HEK293 (cell line): ENCODE data around the gene INSM1.

Experiments
- CTCF ChIA-PET: fragments of 350-600 bp; formaldehyde crosslinking; extraction: SDS; loops from one replicate; lab custom pipeline; 2021; ENCODE audit warnings: antibody characterized with exemption; lab: Yijun Ruan, JAX
- POLR2A ChIA-PET: fragments of 300-600 bp; formaldehyde crosslinking; extraction: SDS; loops from one replicate; lab custom pipeline; 2020; ENCODE audit warnings: antibody characterized with exemption, inconsistent platforms; lab: Yijun Ruan, JAX
- H3K27ac ChIP-seq: fragments of 200-500 bp; sonication (Bioruptor generic); 2 replicates; pipeline ENCODE4 v1.5.1; 2014; ENCODE audit warnings: low read depth, low read length, control low read depth, inconsistent platforms; ENCODE audit errors: extremely low read depth
- H3K36me3 ChIP-seq, 2 experiments: fragments of 200-500 bp in 1 of 2; sonication (Bioruptor generic) in 1 of 2; 1 replicate in 1 of 2; 2 replicates in 1 of 2; pipeline ENCODE4 v1.5.1; 2014 to 2017; ENCODE audit warnings: inconsistent platforms in 2 of 2, low read length in 2 of 2; ENCODE audit not compliant: control insufficient read depth in 2 of 2, insufficient read depth in 1 of 2
- H3K4me1 ChIP-seq: fragments of 200-500 bp; sonication (Bioruptor generic); 2 replicates; pipeline ENCODE4 v1.5.1; 2014; ENCODE audit warnings: mild to moderate bottlenecking, low read length, inconsistent platforms; ENCODE audit not compliant: control insufficient read depth, insufficient read depth
- H3K4me3 ChIP-seq: 2 replicates; pipeline ENCODE4 v1.5.1; 2011; ENCODE audit warnings: low read depth, mild to moderate bottlenecking, control low read depth, low read length, moderate library complexity
- H3K9me3 ChIP-seq: fragments of 200-500 bp; sonication (Bioruptor generic); 2 replicates; pipeline ENCODE4 v1.5.1; 2014; ENCODE audit warnings: low read depth, low read length, inconsistent platforms; ENCODE audit not compliant: control insufficient read depth, insufficient read depth
- GLI4 ChIP-seq: fragments of 450-650 bp; formaldehyde crosslinking; IDR thresholded peaks from 2 replicates; pipeline ENCODE4 v1.5.1; 2016; ENCODE audit warnings: missing biosample characterization, missing genetic modification characterization
- HOXD13 ChIP-seq: sonication (generic); formaldehyde crosslinking; IDR thresholded peaks from 2 replicates; pipeline ENCODE4 v1.8.0; 2022; ENCODE audit warnings: missing genetic modification reagents, borderline replicate concordance
- IKZF3 ChIP-seq: fragments of 450-650 bp; IDR thresholded peaks from 2 replicates; pipeline ENCODE4 v1.5.0; 2018; ENCODE audit warnings: missing biosample characterization, mild to moderate bottlenecking, missing genetic modification characterization, moderate library complexity
- KLF10 ChIP-seq: fragments of 450-650 bp; IDR thresholded peaks from 2 replicates; pipeline ENCODE4 v1.5.1; 2018; ENCODE audit warnings: missing biosample characterization, mild to moderate bottlenecking, missing genetic modification characterization
- KLF16 ChIP-seq: fragments of 450-650 bp; formaldehyde crosslinking; IDR thresholded peaks from 2 replicates; pipeline ENCODE4 v1.5.1; 2017; ENCODE audit warnings: missing biosample characterization, missing genetic modification characterization
- KLF8 ChIP-seq: fragments of 450-650 bp; formaldehyde crosslinking; IDR thresholded peaks from 2 replicates; pipeline ENCODE4 v1.5.1; 2016; ENCODE audit warnings: missing biosample characterization, missing genetic modification characterization
- MEIS1 ChIP-seq: sonication (generic); formaldehyde crosslinking; IDR thresholded peaks from 2 replicates; pipeline ENCODE4 v1.8.1; 2022; ENCODE audit warnings: missing genetic modification reagents, mild to moderate bottlenecking, borderline replicate concordance
- PRDM1 ChIP-seq: fragments of 450-650 bp; formaldehyde crosslinking; IDR thresholded peaks from 2 replicates; pipeline ENCODE4; 2016; ENCODE audit warnings: missing biosample characterization, missing genetic modification characterization
- SP2 ChIP-seq: fragments of 450-650 bp; formaldehyde crosslinking; IDR thresholded peaks from 2 replicates; pipeline ENCODE4 v1.5.1; 2016; ENCODE audit warnings: missing biosample characterization, missing genetic modification characterization
- ZBTB21 ChIP-seq: fragments of 450-650 bp; formaldehyde crosslinking; IDR thresholded peaks from 2 replicates; pipeline ENCODE4 v1.5.1; 2017; ENCODE audit warnings: missing biosample characterization, missing genetic modification characterization
- ZBTB48 ChIP-seq: fragments of 450-650 bp; formaldehyde crosslinking; IDR thresholded peaks from 2 replicates; pipeline ENCODE4 v1.5.1; 2016; ENCODE audit warnings: missing biosample characterization, missing genetic modification characterization
- ZBTB6 ChIP-seq: fragments of 450-650 bp; formaldehyde crosslinking; IDR thresholded peaks from 2 replicates; pipeline ENCODE4 v1.5.1; 2017; ENCODE audit warnings: missing biosample characterization, missing genetic modification characterization
- ZEB2 ChIP-seq: fragments of 450-650 bp; formaldehyde crosslinking; IDR thresholded peaks from 2 replicates; pipeline ENCODE4 v1.5.1; 2016; ENCODE audit warnings: missing biosample characterization, missing genetic modification characterization
- ZIC2 ChIP-seq: fragments of 450-650 bp; formaldehyde crosslinking; IDR thresholded peaks from 2 replicates; pipeline ENCODE4 v1.5.1; 2016; ENCODE audit warnings: missing biosample characterization, missing genetic modification characterization
- ZNF16 ChIP-seq: fragments of 450-650 bp; formaldehyde crosslinking; IDR thresholded peaks from 2 replicates; pipeline ENCODE4 v1.5.1; 2016; ENCODE audit warnings: low read depth, missing biosample characterization, missing genetic modification characterization
- ZNF202 ChIP-seq: fragments of 450-650 bp; formaldehyde crosslinking; IDR thresholded peaks from 2 replicates; pipeline ENCODE4 v1.5.1; 2016; ENCODE audit warnings: missing biosample characterization, missing genetic modification characterization, borderline replicate concordance
- ZNF280D ChIP-seq: fragments of 450-650 bp; formaldehyde crosslinking; IDR thresholded peaks from 2 replicates; pipeline ENCODE4 v1.5.1; 2016; ENCODE audit warnings: missing biosample characterization, missing genetic modification characterization
- ZNF302 ChIP-seq: fragments of 450-650 bp; formaldehyde crosslinking; IDR thresholded peaks from 2 replicates; pipeline ENCODE4 v1.5.1; 2016; ENCODE audit warnings: missing biosample characterization, missing genetic modification characterization, low read depth
- ZNF335 ChIP-seq: fragments of 450-650 bp; formaldehyde crosslinking; conservative IDR thresholded peaks from 2 replicates; pipeline ENCODE4 v1.5.1; 2016; ENCODE audit warnings: missing biosample characterization, missing genetic modification characterization
- ZNF416 ChIP-seq: fragments of 450-650 bp; formaldehyde crosslinking; IDR thresholded peaks from 2 replicates; pipeline ENCODE4 v1.5.1; 2016; ENCODE audit warnings: missing biosample characterization, missing genetic modification characterization
- ZNF48 ChIP-seq: fragments of 450-650 bp; formaldehyde crosslinking; IDR thresholded peaks from 2 replicates; pipeline ENCODE4 v1.5.1; 2016; ENCODE audit warnings: missing biosample characterization, missing genetic modification characterization
- ZNF514 ChIP-seq: fragments of 450-650 bp; formaldehyde crosslinking; IDR thresholded peaks from 2 replicates; pipeline ENCODE4 v1.5.1; 2016; ENCODE audit warnings: missing biosample characterization, missing genetic modification characterization
- ZNF521 ChIP-seq: fragments of 450-650 bp; formaldehyde crosslinking; IDR thresholded peaks from 2 replicates; pipeline ENCODE4 v1.5.1; 2017; ENCODE audit warnings: missing biosample characterization, mild to moderate bottlenecking, missing genetic modification characterization
- ZNF529 ChIP-seq: fragments of 450-650 bp; formaldehyde crosslinking; IDR thresholded peaks from 2 replicates; pipeline ENCODE4 v1.5.1; 2017; ENCODE audit warnings: missing genetic modification characterization, missing biosample characterization; ENCODE audit not compliant: insufficient replicate concordance
- ZNF530 ChIP-seq: fragments of 450-650 bp; formaldehyde crosslinking; IDR thresholded peaks from 2 replicates; pipeline ENCODE4 v1.5.1; 2016; ENCODE audit warnings: low read depth, missing biosample characterization, missing genetic modification characterization
- ZNF626 ChIP-seq: fragments of 450-650 bp; sonication (Bioruptor Pico); formaldehyde crosslinking; IDR thresholded peaks from 2 replicates; pipeline ENCODE4 v1.5.1; 2018; ENCODE audit warnings: missing biosample characterization, missing genetic modification characterization, inconsistent platforms
- ZNF776 ChIP-seq: fragments of 450-650 bp; formaldehyde crosslinking; IDR thresholded peaks from 2 replicates; pipeline ENCODE4 v1.5.0; 2017; ENCODE audit warnings: missing biosample characterization, missing genetic modification characterization, borderline replicate concordance
- TF ChIP-seq, protein P1 (sequence below): fragments of 450-650 bp; IDR thresholded peaks from 2 replicates; pipeline ENCODE4 v1.5.1; 2018; ENCODE audit warnings: missing biosample characterization, mild to moderate bottlenecking, missing genetic modification characterization
- TF ChIP-seq, protein P2 (sequence below): fragments of 450-650 bp; formaldehyde crosslinking; IDR thresholded peaks from 2 replicates; pipeline ENCODE4 v1.5.1; 2016; ENCODE audit warnings: missing biosample characterization, missing genetic modification characterization, borderline replicate concordance

INSM1 gene

GRCh38 chr20:20401991-20402390 lies 34.1 kb downstream of the INSM1 start:
- H3K4me3 ChIP-seq = no peak overlapping the region
- H3K9me3 ChIP-seq = no peaks in the 10 kb centered on the region
- H3K27ac ChIP-seq = no peak overlapping the region
- ChIA-PET POLR2A (no interaction called here), CTCF (no interaction called here)
- TF ChIP-seq ZNF16 (tag by site-specific recombination) (no peak), KLF16 (no peak), ZNF776 (tag by site-specific recombination) (no peak), ZNF514 (tag by site-specific recombination) (no peak), ZNF302 (tag by site-specific recombination) (no peak), ZBTB48 (tag by site-specific recombination) (no peak), ZNF335 (tag by site-specific recombination) (no peak), ZIC2 (tag by site-specific recombination) (no peak), IKZF3 (tag by site-specific recombination) (no peak), HOXD13 (CRISPR knock-in tag) (no peak), ZNF521 (tag by site-specific recombination) (no peak), ZNF416 (tag by site-specific recombination) (no peak), KLF8 (tag by site-specific recombination) (no peak), GLI4 (tag by site-specific recombination) (no peak), PRDM1 (tag by site-specific recombination) (no peak), ZNF280D (tag by site-specific recombination) (no peak), ZNF202 (tag by site-specific recombination) (no peak), ZNF48 (tag by site-specific recombination) (no peak)
- TF ChIP-seq, protein P1, sequence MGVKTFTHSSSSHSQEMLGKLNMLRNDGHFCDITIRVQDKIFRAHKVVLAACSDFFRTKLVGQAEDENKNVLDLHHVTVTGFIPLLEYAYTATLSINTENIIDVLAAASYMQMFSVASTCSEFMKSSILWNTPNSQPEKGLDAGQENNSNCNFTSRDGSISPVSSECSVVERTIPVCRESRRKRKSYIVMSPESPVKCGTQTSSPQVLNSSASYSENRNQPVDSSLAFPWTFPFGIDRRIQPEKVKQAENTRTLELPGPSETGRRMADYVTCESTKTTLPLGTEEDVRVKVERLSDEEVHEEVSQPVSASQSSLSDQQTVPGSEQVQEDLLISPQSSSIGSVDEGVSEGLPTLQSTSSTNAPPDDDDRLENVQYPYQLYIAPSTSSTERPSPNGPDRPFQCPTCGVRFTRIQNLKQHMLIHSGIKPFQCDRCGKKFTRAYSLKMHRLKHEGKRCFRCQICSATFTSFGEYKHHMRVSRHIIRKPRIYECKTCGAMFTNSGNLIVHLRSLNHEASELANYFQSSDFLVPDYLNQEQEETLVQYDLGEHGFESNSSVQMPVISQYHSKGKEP (tag by site-specific recombination) = no peak
- no peaks in the 10 kb centered on the region for H3K36me3 ChIP-seq
- no peaks in the 10 kb centered on the region for H3K4me1 ChIP-seq

DNA sequence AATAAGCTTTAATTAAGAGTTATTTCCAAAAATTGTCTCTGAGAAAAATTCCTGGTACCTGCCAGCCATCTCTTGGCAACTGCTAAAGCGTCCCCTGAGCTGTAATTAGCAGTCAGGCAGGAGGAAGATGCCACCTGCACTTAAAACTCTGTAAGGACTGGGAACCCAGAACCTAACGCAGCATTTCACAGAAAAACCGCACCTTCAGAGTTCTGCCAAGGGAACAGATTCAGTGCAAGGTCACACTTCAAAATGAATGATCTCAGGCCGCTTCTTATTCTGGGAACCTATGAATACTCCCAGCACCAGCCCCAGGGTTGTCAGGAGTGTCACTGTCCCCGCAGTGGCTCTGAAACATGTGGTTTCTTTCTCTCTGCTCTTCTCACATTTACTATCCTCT lies 36.7 kb downstream of the INSM1 start:
- Histone ChIP-seq H3K9me3 (no peaks in the 10 kb centered on the region), H3K4me1 (no peaks in the 10 kb centered on the region; the same call in 1 of the 2 replicates), H3K27ac (no peak overlapping the region), H3K4me3 (no peak overlapping the region), H3K36me3 (no peaks in the 10 kb centered on the region)
- no peak for TF ChIP-seq ZBTB21 (tag by site-specific recombination)
- TF ChIP-seq, protein P2, sequence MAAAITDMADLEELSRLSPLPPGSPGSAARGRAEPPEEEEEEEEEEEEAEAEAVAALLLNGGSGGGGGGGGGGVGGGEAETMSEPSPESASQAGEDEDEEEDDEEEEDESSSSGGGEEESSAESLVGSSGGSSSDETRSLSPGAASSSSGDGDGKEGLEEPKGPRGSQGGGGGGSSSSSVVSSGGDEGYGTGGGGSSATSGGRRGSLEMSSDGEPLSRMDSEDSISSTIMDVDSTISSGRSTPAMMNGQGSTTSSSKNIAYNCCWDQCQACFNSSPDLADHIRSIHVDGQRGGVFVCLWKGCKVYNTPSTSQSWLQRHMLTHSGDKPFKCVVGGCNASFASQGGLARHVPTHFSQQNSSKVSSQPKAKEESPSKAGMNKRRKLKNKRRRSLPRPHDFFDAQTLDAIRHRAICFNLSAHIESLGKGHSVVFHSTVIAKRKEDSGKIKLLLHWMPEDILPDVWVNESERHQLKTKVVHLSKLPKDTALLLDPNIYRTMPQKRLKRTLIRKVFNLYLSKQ (tag by site-specific recombination) = no peak
- TF ChIP-seq ZNF529 (tag by site-specific recombination) = no peak
- TF ChIP-seq ZBTB48 (tag by site-specific recombination) = no peak
- no peak for TF ChIP-seq ZEB2
- TF ChIP-seq ZBTB6 = no peak
- TF ChIP-seq SP2 (tag by site-specific recombination) = no peak
- TF ChIP-seq MEIS1 (CRISPR knock-in tag) = no peak
- no peak for TF ChIP-seq ZNF530 (tag by site-specific recombination)
- no peak for TF ChIP-seq ZNF626 (tag by site-specific recombination)
- no peak for TF ChIP-seq KLF10 (tag by site-specific recombination)
- ChIA-PET POLR2A (no interaction called here), CTCF (interaction anchor here (0.7 kb wide), 1 partner anchor 1191 kb away, joined by 4 read pairs; no protein-coding TSS in a partner anchor)
